Muscle of leg (tissue), 11 donors: ENCODE measurements around the gene PDK2. TPM values are rescaled to one million over a fixed set of nuclear protein-coding genes. Genes with fewer than 3 reads are reported as not detected.
"Not testable (repeated sequence)": the region's sequence is repeated elsewhere in the genome, so short reads cannot be mapped to it uniquely, and the experiment has no call there.

ENCODE experiments used
- DNase-seq: peaks from one replicate; pipeline ENCODE4 v3.0.0; 2013
- H3K27ac ChIP-seq: one replicate; pipeline ENCODE4 v1.5.1; 2013; ENCODE audit warnings: mild to moderate bottlenecking, low read length, control low read depth
- H3K27me3 ChIP-seq: one replicate; pipeline ENCODE4 v1.6.1; 2013; ENCODE audit warnings: low read length; ENCODE audit not compliant: control insufficient read depth, insufficient read depth
- H3K36me3 ChIP-seq: one replicate; pipeline ENCODE4 v1.6.1; 2013; ENCODE audit warnings: low read length; ENCODE audit not compliant: control insufficient read depth, insufficient read depth
- H3K4me1 ChIP-seq: one replicate; pipeline ENCODE4 v1.6.1; 2013; ENCODE audit warnings: low read length; ENCODE audit not compliant: control insufficient read depth, insufficient read depth
- H3K4me3 ChIP-seq: one replicate; pipeline ENCODE4 v1.5.1; 2013; ENCODE audit warnings: low read length, control low read depth
- H3K9me3 ChIP-seq: replicated peaks from 2 replicates; pipeline ENCODE4 v1.6.1; 2013; ENCODE audit warnings: low read depth, low read length; ENCODE audit not compliant: control insufficient read depth
- WGBS: methylation state at CpG from one replicate; pipeline ENCODE4 v1.1.5; 2013; ENCODE audit warnings: missing lambda C conversion rate; ENCODE audit not compliant: insufficient coverage; 5-methylcytosine and 5-hydroxymethylcytosine counted together
- polyA plus RNA-seq, 8 donors: library from polyadenylated mRNA; unstranded; fragments of 120-200 nt; gene quantifications; one replicate each; pipeline versions ENCODE4 v1.2.1 to v1.2.3, GENCODE V29; 2013; ENCODE audit warnings: inconsistent platforms in 1 of 8, low replicate concordance in 1 of 8; ENCODE audit not compliant: insufficient read length in 8 of 8, insufficient read depth in 1 of 8
- total RNA-seq: library from RNA; stranded (reverse); fragments of 120-200 nt; gene quantifications from one replicate; pipeline ENCODE4 v1.2.4, GENCODE V29; 2013

PDK2 gene
- total and polyA plus RNA-seq, 9 donors = 22.2 to 75.1 (median 59.5) TPM

DNA sequence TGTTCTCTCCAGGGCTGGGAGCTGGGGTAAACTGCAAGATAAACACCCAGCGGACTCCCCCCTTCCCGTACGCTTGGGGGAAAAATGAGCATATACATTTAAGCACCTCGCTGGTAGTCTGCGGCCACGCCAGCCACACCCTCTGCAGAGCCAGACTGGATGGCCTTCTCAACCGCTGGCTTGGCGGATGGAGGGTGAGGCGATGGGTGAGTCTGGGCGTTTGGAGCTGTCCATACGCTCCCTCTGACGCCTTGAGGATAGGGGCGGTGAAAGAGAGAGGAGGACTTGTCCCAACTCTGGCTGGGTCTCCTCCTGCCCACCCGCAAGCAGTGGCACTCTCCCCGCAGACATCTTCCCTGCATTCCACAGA is 38.2 kb upstream of the PDK2 start:
- H3K27me3 ChIP-seq = peaks cover 18% of the 10 kb centered on the region
- H3K9me3 ChIP-seq = no peaks in the 10 kb centered on the region
- H3K36me3 ChIP-seq = no peaks in the 10 kb centered on the region
- peaks cover 81% of the 10 kb centered on the region for H3K4me1 ChIP-seq
- peak overlapping the region; percentile 64 for H3K27ac ChIP-seq
- H3K4me3 ChIP-seq = peak overlapping the region; percentile 61
- WGBS = 8% methylated on average over 6 of the region's 15 CpGs
- peak; percentile 27 for DNase-seq

- H3K4me1 ChIP-seq = peaks cover 87% of the 10 kb centered on the region
- 77% methylated on average over 9 of the region's 9 CpGs for WGBS
- H3K9me3 ChIP-seq = no peaks in the 10 kb centered on the region
Measured at GRCh38 chr17:50057521-50057991, 37.6 kb upstream of the PDK2 start.

GRCh38 chr17:50058296-50058953 is 36.7 kb upstream of the PDK2 start:
- Histone ChIP-seq H3K27me3 (peaks cover 14% of the 10 kb centered on the region), H3K4me3 (no peak overlapping the region), H3K4me1 (peaks cover 89% of the 10 kb centered on the region), H3K27ac (peak overlapping the region; percentile 86), H3K36me3 (no peaks in the 10 kb centered on the region), H3K9me3 (no peaks in the 10 kb centered on the region)
- DNase-seq = peak; percentile 81
- WGBS = 67% methylated on average over 9 of the region's 10 CpGs

More at GRCh38 chr17:50057521-50057991, 37.6 kb upstream of the PDK2 start:
- Histone ChIP-seq H3K4me3 (peak overlapping the region; percentile 61), H3K27me3 (peaks cover 18% of the 10 kb centered on the region), H3K36me3 (no peaks in the 10 kb centered on the region), H3K27ac (peak overlapping the region; percentile 4)
- no peak for DNase-seq

DNA sequence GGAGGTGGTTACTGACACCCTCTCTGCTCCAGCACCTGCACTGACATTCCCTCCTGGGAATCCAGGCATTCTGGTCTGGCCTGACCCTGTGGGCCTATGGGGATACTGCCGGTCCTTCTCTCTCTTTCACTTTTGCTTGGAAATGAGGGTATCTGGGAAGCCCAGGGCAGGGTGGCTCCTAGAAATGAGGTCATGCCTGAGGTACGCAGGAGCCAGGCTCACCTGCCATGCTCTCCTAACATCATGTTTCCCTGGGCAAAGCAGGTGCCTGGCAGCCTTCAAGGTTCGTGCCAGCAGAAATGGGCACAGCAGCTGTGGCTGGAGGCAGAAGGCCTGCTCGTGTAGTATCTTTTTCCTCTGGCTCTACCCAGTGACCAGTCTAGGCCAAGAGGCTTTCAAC is 35.9 kb upstream of the PDK2 start:
- peaks cover 14% of the 10 kb centered on the region for H3K27me3 ChIP-seq
- peaks cover 92% of the 10 kb centered on the region for H3K4me1 ChIP-seq
- H3K9me3 ChIP-seq = no peaks in the 10 kb centered on the region
- H3K36me3 ChIP-seq = no peaks in the 10 kb centered on the region
- peak overlapping the region; percentile 86 for H3K27ac ChIP-seq
- H3K4me3 ChIP-seq = no peak overlapping the region
- DNase-seq = peak; percentile 39
- 53% methylated on average over 3 of the region's 4 CpGs for WGBS

DNA sequence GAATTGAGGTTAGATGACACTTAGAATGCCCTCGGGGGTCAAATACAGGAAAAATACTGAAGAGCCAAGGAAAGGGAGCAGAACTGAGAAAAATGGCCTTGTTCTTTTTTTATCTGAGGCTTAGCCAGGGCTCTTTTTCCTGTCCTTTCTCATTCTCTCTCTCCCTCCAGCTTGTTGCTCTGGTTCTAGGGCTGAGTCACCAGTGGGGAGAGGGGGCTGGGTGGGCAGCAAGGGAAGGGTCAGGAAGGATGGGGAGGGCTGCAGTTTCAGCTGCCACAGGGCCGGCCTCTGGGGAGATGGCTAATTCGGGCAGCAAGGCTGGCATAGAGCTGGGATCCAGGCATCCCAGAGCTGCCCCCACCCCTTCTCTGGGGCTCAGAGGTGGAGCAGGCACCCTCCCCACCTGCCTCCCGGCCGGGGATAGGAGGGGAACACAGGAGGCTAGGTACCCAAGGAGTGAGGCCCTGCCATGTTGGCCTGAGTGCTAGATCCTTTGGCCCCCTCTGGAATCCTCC is 35.3 kb upstream of the PDK2 start:
- DNase-seq = peak; percentile 42
- no peaks in the 10 kb centered on the region for H3K36me3 ChIP-seq
- no peaks in the 10 kb centered on the region for H3K9me3 ChIP-seq
- H3K4me3 ChIP-seq = no peak overlapping the region
- H3K4me1 ChIP-seq = peaks cover 95% of the 10 kb centered on the region
- H3K27me3 ChIP-seq = peaks cover 12% of the 10 kb centered on the region
- WGBS = 39% methylated on average over 4 of the region's 5 CpGs
- peak overlapping the region; percentile 86 for H3K27ac ChIP-seq

- 81% methylated on average over 7 of the region's 9 CpGs for WGBS
- H3K4me1 ChIP-seq = peaks cover 88% of the 10 kb centered on the region
- peaks cover 5% of the 10 kb centered on the region for H3K27me3 ChIP-seq
- peak overlapping the region; percentile 27 for H3K4me3 ChIP-seq
- DNase-seq = peak; percentile 95
- no peaks in the 10 kb centered on the region for H3K9me3 ChIP-seq
- peak overlapping the region; percentile 89 for H3K27ac ChIP-seq
- no peaks in the 10 kb centered on the region for H3K36me3 ChIP-seq
Measured at GRCh38 chr17:50060951-50061712, 34.0 kb upstream of the PDK2 start.

- WGBS = 91% methylated on average over 7 of the region's 10 CpGs
- Histone ChIP-seq H3K4me3 (peak overlapping the region; percentile 27), H3K4me1 (peaks cover 84% of the 10 kb centered on the region), H3K27ac (peak overlapping the region; percentile 89)
- H3K9me3 ChIP-seq, H3K27me3 ChIP-seq, H3K36me3 ChIP-seq, DNase-seq: not testable (repeated sequence)
Measured at GRCh38 chr17:50061713-50062045, 33.5 kb upstream of the PDK2 start.

- peaks cover 82% of the 10 kb centered on the region for H3K4me1 ChIP-seq
- WGBS = 59% methylated on average over 7 of the region's 10 CpGs
Measured at GRCh38 chr17:50062293-50063243, 32.6 kb upstream of the PDK2 start.

DNA sequence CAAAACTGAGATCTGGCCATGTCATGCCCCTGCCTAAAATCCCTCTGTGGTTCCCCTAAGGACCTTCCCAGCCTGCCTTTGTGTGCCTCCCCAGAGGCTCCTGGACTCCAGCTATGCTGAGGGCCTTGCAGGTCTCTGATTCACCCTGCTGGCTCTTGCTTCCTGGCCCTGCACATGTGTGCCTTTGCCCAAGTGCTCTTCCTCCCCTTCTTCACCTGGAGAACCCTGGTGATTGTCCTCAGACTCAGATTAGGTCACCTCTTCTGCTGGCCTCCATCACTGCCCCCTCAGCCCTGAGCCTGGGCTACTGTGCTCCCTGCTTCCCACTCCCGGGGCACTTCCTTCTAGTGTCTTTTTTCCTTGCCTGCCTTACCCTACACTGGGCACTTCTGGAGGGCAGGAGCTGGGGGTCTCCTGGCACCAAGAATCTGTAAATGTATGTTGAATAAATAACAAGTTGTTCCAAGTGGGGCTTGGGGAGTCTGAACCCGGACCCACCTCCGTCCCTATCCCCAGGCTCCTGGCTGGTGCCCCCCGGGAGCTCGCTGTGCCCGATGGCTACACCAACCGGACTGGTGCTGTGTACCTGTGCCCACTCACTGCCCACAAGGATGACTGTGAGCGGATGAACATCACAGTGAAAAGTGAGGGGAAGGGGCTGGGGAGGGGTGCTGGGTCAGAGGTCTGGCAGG is 31.4 kb upstream of the PDK2 start:
- Histone ChIP-seq H3K4me3 (no peak overlapping the region), H3K27me3 (no peaks in the 10 kb centered on the region), H3K4me1 (peaks cover 70% of the 10 kb centered on the region), H3K9me3 (no peaks in the 10 kb centered on the region), H3K36me3 (peaks cover 5% of the 10 kb centered on the region), H3K27ac (no peak overlapping the region)
- 94% methylated on average over 6 of the region's 8 CpGs for WGBS
- no peak for DNase-seq

More at GRCh38 chr17:50062293-50063243, 32.6 kb upstream of the PDK2 start:
- no peaks in the 10 kb centered on the region for H3K27me3 ChIP-seq
- peak; percentile 78 for DNase-seq
- no peaks in the 10 kb centered on the region for H3K36me3 ChIP-seq
- H3K9me3 ChIP-seq = no peaks in the 10 kb centered on the region
- peak overlapping the region; percentile 89 for H3K27ac ChIP-seq
- H3K4me3 ChIP-seq = peak overlapping the region; percentile 18
